Measurements from ENCODE around the gene RRAGD. TPM values are rescaled to one million over a fixed set of nuclear protein-coding genes. Genes with fewer than 3 reads are reported as not detected.

The RRAGD gene
- total RNA-seq, 1 experiment from 2014 or later: 27.8 TPM

GRCh38 chr6:89320012-89320559 lies 92.0 kb downstream of the RRAGD start (continued):
- TF ChIP-seq REST (IDR thresholded peaks at IDR 0.05; ENCODE audit: insufficient read depth in 1 of 2, low read depth in 2 of 2, low read length in 1 of 2): no peak

- Histone ChIP-seq H3K4me1 (ENCODE audit: control insufficient read depth, insufficient read depth, low read length) (no peaks in the 10 kb centered on the region; the same call in 1 of the 2 replicates), H3K36me3 (ENCODE audit: control insufficient read depth, insufficient read depth, low read length) (no peaks in the 10 kb centered on the region), H3K9me3 (ENCODE audit: control insufficient read depth, insufficient read depth, low read depth, low read length) (no peaks in the 10 kb centered on the region), H3K27me3 (ENCODE audit: control insufficient read depth, insufficient read depth, low read length) (no peaks in the 10 kb centered on the region), H3K27ac (ENCODE audit: low read length) (no peak overlapping the region), H3K4me3 (ENCODE audit: low read depth in 2 of 2, low read length in 2 of 2) (no peak overlapping the region)
- intact Hi-C loops (cut with micrococcal nuclease; ENCODE audit: unreplicated experiment) (no loop called here), in situ Hi-C loops (cut with HindIII; ENCODE audit: low pct_unique_long_range_greater_than_20kb, low sequenced_read_pairs) (no loop called here)
- no peak for DNase-seq (ENCODE audit: low read depth, low spot score)
- ChIA-PET CTCF (interaction anchor here (0.7 kb wide), 1 partner anchor 17 kb away, joined by 3 read pairs; no protein-coding TSS in a partner anchor), POLR2A (no interaction called here)
- TF ChIP-seq TCF7L2 (IDR thresholded peaks at IDR 0.05; ENCODE audit: low read depth, low read length): no peak
- ATAC-seq: no peak
- no TSS peak for BruUV-seq (replicated peaks)
Measured at GRCh38 chr6:89317067-89317466, 95.0 kb downstream of the RRAGD start.

- ChIA-PET CTCF (no interaction called here), POLR2A (interaction anchor here (0.6 kb wide), 2 partner anchors 38 to 266 kb away, joined by 3 to 12 read pairs; partner anchors contain the start of gene UBE2J1)
- Histone ChIP-seq H3K27ac (ENCODE audit: low read length) (no peak within 1 kb of the TSS), H3K4me3 (ENCODE audit: low read depth in 2 of 2, low read length in 2 of 2) (no peak within 1 kb of the TSS), H3K36me3 (ENCODE audit: control insufficient read depth, insufficient read depth, low read length) (no peaks in the 10 kb centered on the region), H3K9me3 (ENCODE audit: control insufficient read depth, insufficient read depth, low read depth, low read length) (no peaks in the 10 kb centered on the region), H3K27me3 (ENCODE audit: control insufficient read depth, insufficient read depth, low read length) (no peaks in the 10 kb centered on the region), H3K4me1 (ENCODE audit: control insufficient read depth, insufficient read depth, low read length) (no peaks in the 10 kb centered on the region; the same call in none of the 2 replicates)
- no peak for TF ChIP-seq POLR2AphosphoS5 (IDR thresholded peaks at IDR 0.05; ENCODE audit: low read depth, low read length)
- TF ChIP-seq REST (IDR thresholded peaks at IDR 0.05; ENCODE audit: insufficient read depth in 1 of 2, low read depth in 2 of 2, low read length in 1 of 2): no peak
- TF ChIP-seq SIN3A (IDR thresholded peaks at IDR 0.05; ENCODE audit: borderline replicate concordance, insufficient read depth, low read depth, low read length): no peak
- no peak for TF ChIP-seq TCF7L2 (IDR thresholded peaks at IDR 0.05; ENCODE audit: low read depth, low read length)
- TF ChIP-seq CTCF (IDR thresholded peaks at IDR 0.05): no peak
- DNase-seq (ENCODE audit: low read depth, low spot score) (no peak), ATAC-seq (no peak)
- intact Hi-C loops (cut with micrococcal nuclease; ENCODE audit: unreplicated experiment): no loop called here
- BruUV-seq (replicated peaks): no TSS peak
- in situ Hi-C loops (cut with HindIII; ENCODE audit: low pct_unique_long_range_greater_than_20kb, low sequenced_read_pairs): no loop called here
Measured at GRCh38 chr6:89315249-89315885, 96.7 kb downstream of the RRAGD start, which contains the start of gene GABRR2. TSS of gene GABRR2 (minus strand) at chr6:89315299. CDS start at chr6:89315165, 134 bp downstream.

Data from Panc1 (cell line).